Dendritic cell treated with granulocyte-macrophage colony-stimulating factor and Interleukin-4, amounts not matched to agents 40 ng/mL and 50 ng/mL, for 4 days (primary cell): ENCODE measurements around the gene ENDOD1.

Source experiments
- H3K27ac Mint-ChIP-seq: one replicate; pipeline ENCODE4 v1.8.0; 2022; ENCODE audit warnings: mild to moderate bottlenecking, mixed read lengths
- H3K27me3 Mint-ChIP-seq: one replicate; pipeline ENCODE4 v1.8.0; 2022; ENCODE audit warnings: mild to moderate bottlenecking, mixed read lengths
- H3K36me3 Mint-ChIP-seq: one replicate; pipeline ENCODE4 v1.8.0; 2022; ENCODE audit warnings: low read depth, mixed read lengths
- H3K4me1 Mint-ChIP-seq: one replicate; pipeline ENCODE4 v1.8.0; 2022; ENCODE audit warnings: low read depth, mixed read lengths
- H3K4me3 Mint-ChIP-seq: one replicate; pipeline ENCODE4 v1.8.0; 2022; ENCODE audit warnings: mild to moderate bottlenecking, moderate library complexity, mixed read lengths
- H3K9me3 Mint-ChIP-seq: one replicate; pipeline ENCODE4 v1.8.0; 2022; ENCODE audit warnings: mixed read lengths
- intact Hi-C: fragments of 100-400 bp; cut with micrococcal nuclease; formaldehyde crosslinking; loops from one replicate; pipeline ENCODE4 v1.15.0; 2022

The ENDOD1 gene

GRCh38 chr11:95165638-95166037, 76.0 kb downstream of the ENDOD1 start:
- Mint-ChIP-seq H3K36me3 (peaks cover 7% of the 10 kb centered on the region), H3K4me1 (peaks cover 7% of the 10 kb centered on the region), H3K27ac (no peak overlapping the region), H3K4me3 (no peak overlapping the region), H3K9me3 (no peaks in the 10 kb centered on the region), H3K27me3 (no peaks in the 10 kb centered on the region)
- intact Hi-C loops: no loop called here

- H3K27ac Mint-ChIP-seq: no peak overlapping the region
Measured at GRCh38 chr11:95166781-95167180, 77.1 kb downstream of the ENDOD1 start.

GRCh38 chr11:95170294-95170693, 80.6 kb downstream of the ENDOD1 start:
- H3K27ac Mint-ChIP-seq: no peak overlapping the region
- H3K4me1 Mint-ChIP-seq: peaks cover 7% of the 10 kb centered on the region
- no peaks in the 10 kb centered on the region for H3K27me3 Mint-ChIP-seq
- H3K36me3 Mint-ChIP-seq: peaks cover 23% of the 10 kb centered on the region
- no peaks in the 10 kb centered on the region for H3K9me3 Mint-ChIP-seq
- intact Hi-C loops: no loop called here
- no peak overlapping the region for H3K4me3 Mint-ChIP-seq

More at GRCh38 chr11:95166781-95167180, 77.1 kb downstream of the ENDOD1 start:
- H3K27me3 Mint-ChIP-seq: no peaks in the 10 kb centered on the region
- H3K4me3 Mint-ChIP-seq: no peak overlapping the region
- intact Hi-C loops: no loop called here
- no peaks in the 10 kb centered on the region for H3K9me3 Mint-ChIP-seq
- H3K4me1 Mint-ChIP-seq: peaks cover 7% of the 10 kb centered on the region
- H3K36me3 Mint-ChIP-seq: peaks cover 7% of the 10 kb centered on the region

GRCh38 chr11:95175818-95176380, 86.3 kb downstream of the ENDOD1 start:
- no peaks in the 10 kb centered on the region for H3K4me1 Mint-ChIP-seq
- H3K4me3 Mint-ChIP-seq: no peak overlapping the region
- H3K9me3 Mint-ChIP-seq: no peaks in the 10 kb centered on the region
- H3K36me3 Mint-ChIP-seq: peaks cover 44% of the 10 kb centered on the region
- intact Hi-C loops: no loop called here
- no peaks in the 10 kb centered on the region for H3K27me3 Mint-ChIP-seq
- no peak overlapping the region for H3K27ac Mint-ChIP-seq
